ENCODE measurements around the gene CENPE.
"Not testable (repeated sequence)": the region's sequence is repeated elsewhere in the genome, so short reads cannot be mapped to it uniquely, and the experiment has no call there.

The CENPE gene

GRCh38 chr4:103171006-103171405 is 27.1 kb downstream of the CENPE start:
- no peak for DNase-seq (ENCODE audit: low spot score)
- peaks cover 98% of the 10 kb centered on the region for H3K36me3 ChIP-seq (ENCODE audit: low read depth)
- H3K27me3 ChIP-seq (ENCODE audit: insufficient read depth, poor library complexity, severe bottlenecking) = no peaks in the 10 kb centered on the region
- TF ChIP-seq, protein P1, sequence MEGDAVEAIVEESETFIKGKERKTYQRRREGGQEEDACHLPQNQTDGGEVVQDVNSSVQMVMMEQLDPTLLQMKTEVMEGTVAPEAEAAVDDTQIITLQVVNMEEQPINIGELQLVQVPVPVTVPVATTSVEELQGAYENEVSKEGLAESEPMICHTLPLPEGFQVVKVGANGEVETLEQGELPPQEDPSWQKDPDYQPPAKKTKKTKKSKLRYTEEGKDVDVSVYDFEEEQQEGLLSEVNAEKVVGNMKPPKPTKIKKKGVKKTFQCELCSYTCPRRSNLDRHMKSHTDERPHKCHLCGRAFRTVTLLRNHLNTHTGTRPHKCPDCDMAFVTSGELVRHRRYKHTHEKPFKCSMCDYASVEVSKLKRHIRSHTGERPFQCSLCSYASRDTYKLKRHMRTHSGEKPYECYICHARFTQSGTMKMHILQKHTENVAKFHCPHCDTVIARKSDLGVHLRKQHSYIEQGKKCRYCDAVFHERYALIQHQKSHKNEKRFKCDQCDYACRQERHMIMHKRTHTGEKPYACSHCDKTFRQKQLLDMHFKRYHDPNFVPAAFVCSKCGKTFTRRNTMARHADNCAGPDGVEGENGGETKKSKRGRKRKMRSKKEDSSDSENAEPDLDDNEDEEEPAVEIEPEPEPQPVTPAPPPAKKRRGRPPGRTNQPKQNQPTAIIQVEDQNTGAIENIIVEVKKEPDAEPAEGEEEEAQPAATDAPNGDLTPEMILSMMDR (IDR thresholded peaks at IDR 0.05; ENCODE audit: poor library complexity, severe bottlenecking) = no peak
- H3K9me3 ChIP-seq (ENCODE audit: severe bottlenecking) = no peaks in the 10 kb centered on the region
- no peak overlapping the region for H3K27ac ChIP-seq (ENCODE audit: poor library complexity, severe bottlenecking)
- H3K4me1 ChIP-seq (ENCODE audit: insufficient read depth, poor library complexity, severe bottlenecking) = no peaks in the 10 kb centered on the region
- ATAC-seq (ENCODE audit: low read depth) = no peak
- H3K4me3 ChIP-seq (ENCODE audit: severe bottlenecking) = no peak overlapping the region

GRCh38 chr4:103169750-103170149 is 28.4 kb downstream of the CENPE start:
- not testable (repeated sequence) for ATAC-seq (ENCODE audit: low read depth); H3K9me3 ChIP-seq (ENCODE audit: severe bottlenecking); H3K27me3 ChIP-seq (ENCODE audit: insufficient read depth, poor library complexity, severe bottlenecking); H3K4me3 ChIP-seq (ENCODE audit: severe bottlenecking); DNase-seq (ENCODE audit: low spot score); H3K4me1 ChIP-seq (ENCODE audit: insufficient read depth, poor library complexity, severe bottlenecking); H3K27ac ChIP-seq (ENCODE audit: poor library complexity, severe bottlenecking)
- H3K36me3 ChIP-seq (ENCODE audit: low read depth) = peaks cover 96% of the 10 kb centered on the region

DNA sequence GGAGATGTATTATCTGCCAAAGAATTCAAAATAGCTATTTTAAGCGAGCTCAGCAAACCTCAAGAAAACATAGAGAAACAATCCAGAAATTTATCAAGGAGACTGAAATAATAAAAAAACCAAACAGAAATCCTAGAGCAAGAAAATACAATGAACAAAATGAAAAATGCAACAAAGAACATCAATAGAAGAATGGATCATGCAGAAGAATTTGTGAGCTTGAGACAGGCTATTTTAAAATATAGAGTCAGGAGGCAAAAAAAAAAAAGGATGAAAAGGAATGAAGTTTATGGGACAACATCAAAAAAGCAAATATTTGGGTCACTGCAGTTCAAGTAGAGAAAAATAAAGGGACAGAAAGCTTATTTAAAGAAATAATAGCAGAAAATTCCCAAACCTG is 29.1 kb downstream of the CENPE start:
- ATAC-seq (ENCODE audit: low read depth) (no peak), DNase-seq (ENCODE audit: low spot score) (no peak)
- H3K4me1 ChIP-seq (ENCODE audit: insufficient read depth, poor library complexity, severe bottlenecking) = no peaks in the 10 kb centered on the region
- no peak overlapping the region for H3K27ac ChIP-seq (ENCODE audit: poor library complexity, severe bottlenecking)
- TF ChIP-seq, protein P1 (IDR thresholded peaks at IDR 0.05; ENCODE audit: poor library complexity, severe bottlenecking) = no peak
- peaks cover 96% of the 10 kb centered on the region for H3K36me3 ChIP-seq (ENCODE audit: low read depth)
- H3K27me3 ChIP-seq (ENCODE audit: insufficient read depth, poor library complexity, severe bottlenecking) = no peaks in the 10 kb centered on the region
- H3K9me3 ChIP-seq (ENCODE audit: severe bottlenecking) = no peaks in the 10 kb centered on the region
- H3K4me3 ChIP-seq (ENCODE audit: severe bottlenecking) = no peak overlapping the region

DNA sequence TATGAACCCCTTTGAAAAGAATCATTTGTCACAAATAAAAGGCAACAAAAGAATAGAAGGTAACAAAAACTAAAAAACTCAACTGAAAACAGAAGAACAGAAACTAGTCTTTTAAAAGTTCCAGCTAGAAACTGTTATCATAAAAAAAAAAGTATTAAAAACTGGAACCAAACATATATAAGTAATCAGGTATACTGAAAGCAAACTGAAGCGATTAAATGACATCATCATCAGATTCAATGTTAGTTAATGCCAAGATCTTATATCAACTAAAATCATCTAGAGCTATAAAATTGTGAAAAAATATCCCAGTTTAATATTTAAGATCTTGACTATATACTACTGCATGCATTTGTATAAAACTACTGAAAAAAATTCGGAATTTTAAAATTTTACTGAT is 36.0 kb downstream of the CENPE start:
- no peak for ATAC-seq (ENCODE audit: low read depth)
- no peak for DNase-seq (ENCODE audit: low spot score)
- Histone ChIP-seq H3K4me1 (ENCODE audit: insufficient read depth, poor library complexity, severe bottlenecking) (no peaks in the 10 kb centered on the region), H3K27me3 (ENCODE audit: insufficient read depth, poor library complexity, severe bottlenecking) (no peaks in the 10 kb centered on the region), H3K36me3 (ENCODE audit: low read depth) (peaks cover 90% of the 10 kb centered on the region), H3K27ac (ENCODE audit: poor library complexity, severe bottlenecking) (no peak overlapping the region), H3K9me3 (ENCODE audit: severe bottlenecking) (no peaks in the 10 kb centered on the region), H3K4me3 (ENCODE audit: severe bottlenecking) (no peak overlapping the region)
- TF ChIP-seq, protein P1 (IDR thresholded peaks at IDR 0.05; ENCODE audit: poor library complexity, severe bottlenecking) = no peak

- TF ChIP-seq, protein P1 (IDR thresholded peaks at IDR 0.05; ENCODE audit: poor library complexity, severe bottlenecking) = no peak
- Histone ChIP-seq H3K27me3 (ENCODE audit: insufficient read depth, poor library complexity, severe bottlenecking) (no peaks in the 10 kb centered on the region), H3K27ac (ENCODE audit: poor library complexity, severe bottlenecking) (no peak overlapping the region), H3K36me3 (ENCODE audit: low read depth) (peaks cover 90% of the 10 kb centered on the region), H3K4me1 (ENCODE audit: insufficient read depth, poor library complexity, severe bottlenecking) (no peaks in the 10 kb centered on the region), H3K9me3 (ENCODE audit: severe bottlenecking) (peaks cover 6% of the 10 kb centered on the region), H3K4me3 (ENCODE audit: severe bottlenecking) (no peak overlapping the region)
- DNase-seq (ENCODE audit: low spot score) (no peak), ATAC-seq (ENCODE audit: low read depth) (no peak)
Observed at GRCh38 chr4:103158760-103159159, 39.4 kb downstream of the CENPE start.

All from RWPE2 (cell line).